Ovary (tissue), 3 donors: Measurements from ENCODE around the gene DECR2.

Experiments used
- POLR2A ChIP-seq: fragments of 450-650 bp; IDR thresholded peaks from one replicate; pipeline ENCODE4 v1.6.1; 2017; ENCODE audit warnings: antibody characterized with exemption, mild to moderate bottlenecking, moderate library complexity
- TF ChIP-seq, protein P1 (sequence below), 3 donors: fragments of 450-650 bp in 2 of 3; fragments of 200-600 bp in 1 of 3; IDR thresholded peaks; one replicate each; pipeline versions ENCODE4 v1.5.1 to v1.8.0; 2016 to 2022; ENCODE audit warnings: antibody characterized with exemption in 3 of 3, mild to moderate bottlenecking in 1 of 3
- donor health status: DM: no; HTN: no; CAD: no.

DNA sequence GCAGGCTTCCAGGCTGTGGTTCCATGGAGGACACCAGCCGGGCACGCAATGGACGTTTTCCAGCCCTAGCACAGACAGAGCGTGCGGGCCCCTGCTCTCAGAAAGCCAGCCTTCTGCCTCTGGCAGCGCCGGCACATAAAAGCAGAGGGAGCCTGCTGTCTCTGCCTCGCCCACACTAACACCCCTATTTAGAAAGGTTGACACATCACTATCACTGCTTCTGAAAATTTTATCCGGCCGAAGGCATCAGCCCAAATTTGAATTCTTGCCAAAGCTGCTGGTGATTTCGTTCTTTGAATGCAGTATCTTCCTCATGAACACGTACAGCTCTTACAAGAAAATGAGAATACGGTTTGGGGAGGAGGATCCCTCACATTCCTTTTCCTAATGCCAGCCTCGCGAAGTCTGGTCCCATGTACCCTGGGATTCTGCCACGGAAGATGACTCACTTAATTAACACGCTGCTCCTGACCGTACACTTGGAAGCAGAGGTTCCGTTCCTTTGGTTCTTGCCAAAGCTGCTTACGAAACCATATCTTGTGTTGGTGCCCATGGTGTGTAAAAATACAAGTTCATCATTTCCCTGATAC, 22.4 kb downstream of the DECR2 start:
- no peak for TF ChIP-seq POLR2A
- TF ChIP-seq, protein P1, sequence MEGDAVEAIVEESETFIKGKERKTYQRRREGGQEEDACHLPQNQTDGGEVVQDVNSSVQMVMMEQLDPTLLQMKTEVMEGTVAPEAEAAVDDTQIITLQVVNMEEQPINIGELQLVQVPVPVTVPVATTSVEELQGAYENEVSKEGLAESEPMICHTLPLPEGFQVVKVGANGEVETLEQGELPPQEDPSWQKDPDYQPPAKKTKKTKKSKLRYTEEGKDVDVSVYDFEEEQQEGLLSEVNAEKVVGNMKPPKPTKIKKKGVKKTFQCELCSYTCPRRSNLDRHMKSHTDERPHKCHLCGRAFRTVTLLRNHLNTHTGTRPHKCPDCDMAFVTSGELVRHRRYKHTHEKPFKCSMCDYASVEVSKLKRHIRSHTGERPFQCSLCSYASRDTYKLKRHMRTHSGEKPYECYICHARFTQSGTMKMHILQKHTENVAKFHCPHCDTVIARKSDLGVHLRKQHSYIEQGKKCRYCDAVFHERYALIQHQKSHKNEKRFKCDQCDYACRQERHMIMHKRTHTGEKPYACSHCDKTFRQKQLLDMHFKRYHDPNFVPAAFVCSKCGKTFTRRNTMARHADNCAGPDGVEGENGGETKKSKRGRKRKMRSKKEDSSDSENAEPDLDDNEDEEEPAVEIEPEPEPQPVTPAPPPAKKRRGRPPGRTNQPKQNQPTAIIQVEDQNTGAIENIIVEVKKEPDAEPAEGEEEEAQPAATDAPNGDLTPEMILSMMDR (IDR thresholded peaks at IDR 0.05) = no peak
